H1 (cell line): Measurements from ENCODE around the gene ANAPC15. TPM values are rescaled to one million over a fixed set of nuclear protein-coding genes. Genes with fewer than 3 reads are reported as not detected.

ENCODE experiments used
- CHD2 ChIP-seq: IDR thresholded peaks from 2 replicates; pipeline ENCODE4 v1.6.1; 2012; ENCODE audit warnings: low read length, improper control_type of control experiment
- CREB1 ChIP-seq: IDR thresholded peaks from 2 replicates; pipeline ENCODE4 v1.6.1; 2012; ENCODE audit warnings: inconsistent platforms
- E2F6 ChIP-seq: IDR thresholded peaks from 2 replicates; pipeline ENCODE4 v1.6.1; 2012; ENCODE audit warnings: inconsistent platforms
- EGR1 ChIP-seq: IDR thresholded peaks from 2 replicates; pipeline ENCODE4 v1.6.1; 2011; ENCODE audit warnings: low read depth, low read length, borderline replicate concordance
- GABPA ChIP-seq: IDR thresholded peaks from 2 replicates; pipeline ENCODE4 v1.6.1; 2011; ENCODE audit warnings: mild to moderate bottlenecking, low read length, moderate library complexity, borderline replicate concordance; ENCODE audit not compliant: insufficient read depth
- GTF2F1 ChIP-seq: IDR thresholded peaks from 2 replicates; pipeline ENCODE4 v1.6.1; 2012; ENCODE audit warnings: low read depth, low read length, improper control_type of control experiment, borderline replicate concordance
- MAX ChIP-seq: IDR thresholded peaks from 2 replicates; pipeline ENCODE4 v1.6.1; 2012; ENCODE audit warnings: inconsistent platforms
- NANOG ChIP-seq: IDR thresholded peaks from 2 replicates; pipeline ENCODE4 v1.6.1; 2011; ENCODE audit warnings: low read length, low read depth, mild to moderate bottlenecking, inconsistent platforms; ENCODE audit not compliant: insufficient read depth, poor library complexity, severe bottlenecking
- POLR2AphosphoS5 ChIP-seq: IDR thresholded peaks from 2 replicates; pipeline ENCODE4 v1.6.1; 2011; ENCODE audit warnings: low read depth, low read length
- RAD21 ChIP-seq, 2 experiments: IDR thresholded peaks in 1 of 2; conservative IDR thresholded peaks in 1 of 2; 2 replicates each; pipeline ENCODE4 v1.6.1; 2011; ENCODE audit warnings: low read depth in 2 of 2, low read length in 2 of 2, improper control_type of control experiment in 1 of 2, inconsistent platforms in 1 of 2, mild to moderate bottlenecking in 1 of 2, moderate library complexity in 1 of 2
- RNF2 ChIP-seq: fragments of 200-900, 300-1000 bp; sonication (generic); IDR thresholded peaks from 2 replicates; pipeline ENCODE4 v1.7.1; 2016; ENCODE audit warnings: borderline replicate concordance, low read depth, mild to moderate bottlenecking, antibody characterized with exemption, low read length; ENCODE audit not compliant: poor library complexity, severe bottlenecking; ENCODE audit errors: missing control alignments
- SAP30 ChIP-seq: fragments of 300-600 bp; sonication (generic); IDR thresholded peaks from 2 replicates; pipeline ENCODE4 v1.7.1; 2012; ENCODE audit warnings: low read length, moderate library complexity, mild to moderate bottlenecking, inconsistent platforms; ENCODE audit not compliant: insufficient read depth, insufficient replicate concordance
- SIN3A ChIP-seq, 2 experiments: IDR thresholded peaks in 1 of 2; conservative IDR thresholded peaks in 1 of 2; 2 replicates each; pipeline ENCODE4 v1.6.1; 2011 to 2012; ENCODE audit warnings: low read length in 2 of 2, improper control_type of control experiment in 1 of 2, low read depth in 1 of 2, mild to moderate bottlenecking in 1 of 2
- SP2 ChIP-seq: IDR thresholded peaks from 2 replicates; pipeline ENCODE4 v1.6.1; 2012; ENCODE audit warnings: mild to moderate bottlenecking, low read length, inconsistent platforms
- TAF7 ChIP-seq: optimal IDR thresholded peaks from 2 replicates; pipeline ENCODE3; 2011; ENCODE audit warnings: low read depth, mild to moderate bottlenecking, inconsistent platforms, low read length, moderate library complexity, borderline replicate concordance
- TEAD4 ChIP-seq: IDR thresholded peaks from 2 replicates; pipeline ENCODE4 v1.6.1; 2012; ENCODE audit warnings: low read depth, low read length, inconsistent platforms, mixed read lengths
- polyA plus RNA-seq, 7 experiments: library from polyadenylated mRNA; depleted of rRNA in 3 of 7; stranded (reverse) in 5 of 7; unstranded in 2 of 7; fragments of >200 nt in 5 of 7; fragments of 200-250 nt in 2 of 7; gene quantifications; 1 replicate in 5 of 7; 2 replicates in 1 of 7; 4 replicates in 1 of 7; pipeline versions ENCODE4 v1.2.1 to v1.2.3, GENCODE V29; 2011 to 2013; ENCODE audit warnings: missing spikeins in 2 of 7, mixed read lengths in 2 of 7
- total RNA-seq: library from RNA; stranded (reverse); fragmentation: NEBNext Ultra II Directional; extraction: Animal tissue kit (Norgen Biotek cat#: 25700); gene quantifications from 2 replicates; pipeline ENCODE4 v1.2.1, GENCODE V29; 2021

The ANAPC15 gene
- total and polyA plus RNA-seq, 2 of the 8 experiments (the other 6 are each of a cell fraction or from before 2014, with no cell fraction given), result 66.2 to 74.9 TPM

GRCh38 chr11:72102946-72103753 is 9.3 kb downstream of the ANAPC15 start, which contains the start of gene LAMTOR1 (continued):
- TF ChIP-seq SIN3A (conservative IDR thresholded peaks at IDR 0.05 in 1 of 2, IDR thresholded peaks at IDR 0.05 in 1 of 2; ENCODE audit: low read depth in 1 of 2, low read length in 2 of 2) (peak in 1 of 2 experiments; percentile 70; a peak in 2 of 4 replicates), TAF7 (peak; percentile 77), CREB1 (peak; percentile 51; the same call in 1 of the 2 replicates), EGR1 (0 out of 2 replicates have a peak, but pooled peaks have one; percentile 2), RAD21 (IDR thresholded peaks at IDR 0.05 in 1 of 2, conservative IDR thresholded peaks at IDR 0.05 in 1 of 2; ENCODE audit: low read depth in 2 of 2, low read length in 2 of 2) (peak; percentile 21 to 37; a peak in 2 of 4 replicates), CHD2 (peak; percentile 10), NANOG (peak; percentile 22), RNF2 (no peak), GTF2F1 (peak; percentile 14; the same call in 1 of the 2 replicates), TEAD4 (0 out of 2 replicates have a peak, but pooled peaks have one; percentile 1), E2F6 (peak; percentile 86), MAX (peak; percentile 88), GABPA (no peak), POLR2AphosphoS5 (peak; percentile 63), SAP30 (no peak), SP2 (no peak)
